Activated CD8-positive, alpha-beta memory T cell treated with anti-CD3 and anti-CD28 coated beads, Interleukin-2, amount 10 ng/mL, durations not matched to agents 7 days and 5 days (primary cell): ENCODE data around the gene BCKDK. TPM values are rescaled to one million over a fixed set of nuclear protein-coding genes. Genes with fewer than 3 reads are reported as not detected.
"Not testable (repeated sequence)": the region's sequence is repeated elsewhere in the genome, so short reads cannot be mapped to it uniquely, and the experiment has no call there.

ENCODE experiments used
- ATAC-seq: fragments of 150-1000 bp; cut with Tn5 transposase; one replicate; pipeline ENCODE4 v1.10.0; 2021; ENCODE audit warnings: moderate library complexity
- CTCF ChIA-PET: fragments of 350-600 bp; sonication (Branson Sonifier 250); formaldehyde crosslinking; loops from one replicate; lab custom pipeline; 2021; ENCODE audit warnings: antibody characterized with exemption; lab: Charles Lee
- DNase-seq: peaks from one replicate; pipeline ENCODE4 v3.0.0-alpha.2; 2020
- H3K27ac Mint-ChIP-seq: one replicate; pipeline ENCODE4 v1.8.0; 2021; ENCODE audit warnings: mild to moderate bottlenecking, mixed read lengths
- H3K27me3 Mint-ChIP-seq: one replicate; pipeline ENCODE4 v1.8.0; 2021; ENCODE audit warnings: mixed read lengths
- H3K36me3 Mint-ChIP-seq: one replicate; pipeline ENCODE4 v1.8.0; 2021; ENCODE audit warnings: mild to moderate bottlenecking, mixed read lengths
- H3K4me1 Mint-ChIP-seq: one replicate; pipeline ENCODE4 v1.8.0; 2021; ENCODE audit warnings: mixed read lengths
- H3K4me3 Mint-ChIP-seq: one replicate; pipeline ENCODE4 v1.8.0; 2021; ENCODE audit warnings: mild to moderate bottlenecking, moderate library complexity, mixed read lengths
- H3K9me3 Mint-ChIP-seq: one replicate; pipeline ENCODE4 v1.8.0; 2022; ENCODE audit warnings: low read depth, mixed read lengths
- total RNA-seq, 2 experiments: library from RNA; stranded (reverse); gene quantifications; one replicate each; pipeline ENCODE4 v1.2.3, GENCODE V29; 2021

Gene BCKDK
- total RNA-seq, 2 experiments from 2014 or later: 34.7 to 35.4 TPM

DNA sequence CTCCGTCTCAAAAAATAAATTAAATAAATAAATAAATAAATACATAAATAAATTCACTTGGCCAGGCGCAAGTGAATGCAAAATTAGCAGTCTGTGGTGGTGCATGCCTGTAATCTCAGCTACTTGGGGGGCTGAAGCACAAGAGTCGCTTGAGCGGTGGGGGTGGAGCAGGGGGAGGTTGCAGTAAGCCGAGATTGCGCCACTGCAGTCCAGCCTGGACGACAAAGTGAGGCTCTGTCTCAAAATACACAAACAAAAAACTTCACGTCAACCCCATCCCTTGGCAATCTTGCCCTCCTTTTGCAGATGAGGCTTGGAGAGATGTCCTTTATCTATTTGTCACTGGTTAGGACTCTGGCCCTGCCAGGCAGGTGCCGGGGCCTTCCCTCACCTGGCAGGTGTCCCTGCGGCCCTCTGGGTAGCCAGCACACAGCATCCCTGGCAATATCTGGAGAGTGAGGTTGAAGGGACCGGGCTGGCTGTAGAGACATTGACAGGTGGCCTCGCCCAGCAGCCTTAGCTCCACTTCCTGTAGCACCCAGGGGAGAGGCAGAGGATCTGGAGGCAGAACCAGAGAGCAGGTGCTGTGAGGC is 37.3 kb downstream of the BCKDK start:
- no peaks in the 10 kb centered on the region for H3K9me3 Mint-ChIP-seq
- CTCF ChIA-PET: interaction anchor here (0.7 to 1.7 kb wide), 5 partner anchors 15 to 160 kb away, joined by 3 to 4 read pairs (median 3); no protein-coding TSS in a partner anchor
- ATAC-seq (no peak), DNase-seq (no peak)
- no peaks in the 10 kb centered on the region for H3K36me3 Mint-ChIP-seq
- peaks cover 10% of the 10 kb centered on the region for H3K27me3 Mint-ChIP-seq
- H3K4me1 Mint-ChIP-seq: peaks cover 10% of the 10 kb centered on the region
- H3K27ac Mint-ChIP-seq: no peak overlapping the region
- no peak overlapping the region for H3K4me3 Mint-ChIP-seq

DNA sequence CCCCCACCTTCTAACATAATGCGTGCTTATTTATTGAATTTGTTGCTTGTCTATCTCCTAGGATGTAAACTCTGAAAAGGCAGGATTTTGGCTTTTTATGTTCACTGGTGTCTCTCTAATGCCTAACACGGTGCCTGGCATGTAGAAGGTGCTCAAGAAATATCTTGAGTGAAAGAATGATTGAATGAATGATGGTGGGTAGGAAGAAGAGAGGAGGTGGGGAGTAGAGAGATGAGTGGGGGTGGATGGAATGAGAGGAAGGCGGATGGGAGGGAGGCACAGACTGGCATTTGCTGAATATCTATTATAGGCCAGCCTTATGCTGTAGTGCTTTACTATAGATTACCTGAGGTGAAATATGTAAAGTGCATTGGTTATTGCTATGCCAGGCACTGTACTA is 39.4 kb downstream of the BCKDK start:
- H3K27ac Mint-ChIP-seq: no peak overlapping the region
- no peaks in the 10 kb centered on the region for H3K36me3 Mint-ChIP-seq
- H3K9me3 Mint-ChIP-seq: no peaks in the 10 kb centered on the region
- ATAC-seq: no peak
- no peak for DNase-seq
- CTCF ChIA-PET: no interaction called here
- peaks cover 2% of the 10 kb centered on the region for H3K4me1 Mint-ChIP-seq
- H3K27me3 Mint-ChIP-seq: peaks cover 10% of the 10 kb centered on the region
- no peak overlapping the region for H3K4me3 Mint-ChIP-seq

DNA sequence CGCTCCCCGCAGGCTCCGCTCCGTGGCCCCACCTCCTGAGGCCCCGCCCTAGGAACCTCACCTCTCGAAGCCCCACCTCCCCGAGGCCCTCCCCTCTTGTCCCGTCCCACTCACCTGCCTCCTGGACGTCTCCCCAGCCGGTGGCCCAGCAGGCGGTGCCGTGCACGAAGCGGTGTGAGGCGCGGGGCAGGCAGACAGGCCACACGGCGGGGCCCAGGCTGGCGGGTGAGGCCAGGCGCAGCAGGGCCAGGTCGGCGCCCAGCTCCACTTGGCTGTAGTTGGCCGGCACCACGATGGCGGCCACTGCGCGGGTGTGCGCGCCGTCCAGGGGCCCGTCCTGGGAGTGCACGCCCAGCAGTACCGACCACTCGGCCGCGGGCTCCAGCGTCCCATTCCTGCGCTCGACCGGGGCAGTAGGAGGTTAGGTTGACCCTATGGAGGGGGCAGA is 40.1 kb downstream of the BCKDK start:
- Mint-ChIP-seq H3K4me3 (no peak overlapping the region), H3K27me3 (peaks cover 10% of the 10 kb centered on the region), H3K4me1 (peaks cover 1% of the 10 kb centered on the region), H3K36me3 (no peaks in the 10 kb centered on the region), H3K27ac (no peak overlapping the region), H3K9me3 (no peaks in the 10 kb centered on the region)
- no peak for ATAC-seq
- CTCF ChIA-PET: no interaction called here
- no peak for DNase-seq

DNA sequence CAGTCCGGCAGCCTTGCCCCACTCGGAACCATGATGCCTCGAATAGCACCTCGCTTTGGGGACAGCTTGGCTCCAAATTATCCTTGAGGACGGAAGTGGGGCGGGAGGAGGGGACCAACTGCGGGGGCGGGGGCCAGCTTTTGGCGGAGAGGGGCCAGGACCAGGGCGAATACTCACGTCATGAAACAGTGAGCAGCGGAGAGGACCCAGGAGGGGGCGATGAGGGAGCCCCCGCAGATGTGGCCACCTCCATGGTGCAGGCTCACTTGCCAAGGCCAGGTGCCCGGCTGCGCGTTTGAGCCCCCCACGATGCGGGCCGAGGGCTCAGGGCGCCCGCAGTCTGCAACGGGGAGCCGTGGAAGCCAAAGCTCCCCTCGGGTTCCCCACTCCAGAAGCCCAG is 40.7 kb downstream of the BCKDK start:
- CTCF ChIA-PET: no interaction called here
- H3K4me3 Mint-ChIP-seq: no peak overlapping the region
- no peaks in the 10 kb centered on the region for H3K4me1 Mint-ChIP-seq
- no peaks in the 10 kb centered on the region for H3K36me3 Mint-ChIP-seq
- H3K27me3 Mint-ChIP-seq: peaks cover 10% of the 10 kb centered on the region
- no peak overlapping the region for H3K27ac Mint-ChIP-seq
- no peaks in the 10 kb centered on the region for H3K9me3 Mint-ChIP-seq
- ATAC-seq (no peak), DNase-seq (no peak)

DNA sequence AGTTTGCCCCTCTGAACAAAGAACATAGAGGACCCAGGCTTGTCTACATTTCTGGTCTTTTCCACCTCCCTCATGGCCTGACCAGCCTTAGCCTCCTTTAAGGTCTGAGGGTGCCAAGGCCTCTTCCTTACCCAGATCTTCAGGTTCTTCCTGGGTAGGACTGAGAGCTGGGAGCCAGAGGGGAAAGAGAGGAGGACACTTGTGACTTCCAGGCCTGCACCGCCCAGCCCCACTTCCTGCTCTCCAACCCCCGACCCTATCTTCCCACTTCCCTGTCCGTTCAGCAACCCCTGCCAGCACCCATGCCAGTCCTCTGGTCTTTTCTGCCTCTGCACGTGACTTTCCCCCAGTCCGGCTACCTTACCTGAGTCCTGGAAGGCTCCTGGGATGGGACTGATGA is 41.1 kb downstream of the BCKDK start:
- no peaks in the 10 kb centered on the region for H3K4me1 Mint-ChIP-seq
- H3K27ac Mint-ChIP-seq: no peak overlapping the region
- DNase-seq (no peak), ATAC-seq (no peak)
- H3K36me3 Mint-ChIP-seq: no peaks in the 10 kb centered on the region
- H3K4me3 Mint-ChIP-seq: no peak overlapping the region
- no peaks in the 10 kb centered on the region for H3K9me3 Mint-ChIP-seq
- peaks cover 10% of the 10 kb centered on the region for H3K27me3 Mint-ChIP-seq
- CTCF ChIA-PET: no interaction called here

DNA sequence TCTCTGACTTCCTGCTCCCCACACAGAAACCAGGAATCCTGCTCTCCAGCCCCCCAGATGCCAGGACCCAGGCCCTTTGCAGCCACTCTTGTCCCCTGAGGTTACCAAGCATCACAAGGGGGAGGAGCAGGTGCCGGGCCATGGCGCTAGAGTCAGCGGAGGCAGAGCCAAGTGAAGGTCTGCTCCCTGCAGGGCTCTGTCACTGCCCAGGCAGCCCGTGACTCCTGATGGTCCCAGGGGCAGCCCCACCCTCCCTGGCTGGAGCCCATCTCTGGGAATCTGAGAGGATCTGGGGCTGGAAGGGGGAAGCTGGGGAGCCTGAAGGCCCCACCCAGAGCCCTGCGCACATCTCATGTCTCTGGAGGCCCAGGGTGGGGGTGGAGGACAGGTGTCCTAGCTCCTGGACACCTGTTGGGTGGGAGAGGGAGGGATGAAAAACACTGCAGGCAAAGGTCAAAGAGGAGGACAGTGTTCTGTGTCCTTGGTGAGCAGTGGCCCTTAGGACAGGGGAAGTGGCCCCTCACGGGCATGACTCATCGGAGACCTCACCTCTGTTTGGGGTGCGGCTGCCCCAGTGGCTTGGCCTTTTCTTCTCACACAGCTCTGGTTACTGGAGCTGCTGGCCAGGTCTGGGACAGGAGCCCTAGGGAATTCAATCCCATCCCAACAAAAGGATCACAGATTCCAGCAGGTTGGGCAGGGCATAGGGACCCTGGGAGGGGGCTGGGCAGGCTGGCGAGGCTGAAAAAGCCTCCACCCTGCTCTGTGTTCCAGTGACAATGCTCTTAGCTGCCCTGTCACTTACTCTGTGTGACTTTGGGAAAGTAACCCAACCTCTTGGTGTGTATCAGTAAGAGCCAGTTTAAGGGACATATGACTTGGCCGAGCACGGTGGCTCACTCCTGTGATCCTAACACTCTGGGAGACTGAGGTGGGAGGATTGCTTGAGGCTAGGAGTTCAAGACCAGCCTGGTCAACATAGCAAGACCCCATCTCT is 42.0 kb downstream of the BCKDK start, which contains the start of gene PRSS36:
TSS of gene PRSS36 (minus strand) at position 173 of the 997 bp plus-strand sequence. CDS start at position 142, 31 bp downstream.
- DNase-seq (no peak), ATAC-seq (no peak)
- Mint-ChIP-seq H3K27ac (no peak within 1 kb of the TSS), H3K36me3 (no peaks in the 10 kb centered on the region), H3K4me1 (no peaks in the 10 kb centered on the region), H3K27me3 (peaks cover 10% of the 10 kb centered on the region), H3K9me3 (no peaks in the 10 kb centered on the region), H3K4me3 (no peak within 1 kb of the TSS)
- CTCF ChIA-PET: interaction anchor here (2.9 kb wide), 1 partner anchor 8 kb away, joined by 15 read pairs; no protein-coding TSS in a partner anchor

DNA sequence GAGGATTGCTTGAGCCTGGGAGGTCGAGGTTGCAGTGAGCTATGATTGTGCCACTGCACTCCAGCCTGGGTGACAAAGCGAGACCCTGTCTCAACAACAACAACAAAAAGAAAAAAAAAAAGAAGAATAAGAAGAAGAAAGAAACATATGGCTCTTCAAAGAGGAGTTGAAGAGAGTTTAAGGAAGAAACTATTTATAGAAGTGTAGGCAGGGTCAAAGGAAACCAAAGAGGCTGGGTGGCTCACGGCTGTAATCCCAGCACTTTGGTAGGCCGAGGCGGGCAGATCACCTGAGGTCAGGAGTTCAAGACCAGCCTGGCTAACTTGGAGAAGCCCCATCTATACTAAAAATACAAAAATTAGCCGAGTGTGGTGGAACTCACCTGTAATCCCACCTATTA is 42.8 kb downstream of the BCKDK start:
- not testable (repeated sequence) for DNase-seq, H3K9me3 Mint-ChIP-seq, H3K27ac Mint-ChIP-seq, ATAC-seq, H3K36me3 Mint-ChIP-seq, H3K4me1 Mint-ChIP-seq, H3K27me3 Mint-ChIP-seq, H3K4me3 Mint-ChIP-seq
- CTCF ChIA-PET: interaction anchor here (2.9 kb wide), 1 partner anchor 9 kb away, joined by 15 read pairs; no protein-coding TSS in a partner anchor

DNA sequence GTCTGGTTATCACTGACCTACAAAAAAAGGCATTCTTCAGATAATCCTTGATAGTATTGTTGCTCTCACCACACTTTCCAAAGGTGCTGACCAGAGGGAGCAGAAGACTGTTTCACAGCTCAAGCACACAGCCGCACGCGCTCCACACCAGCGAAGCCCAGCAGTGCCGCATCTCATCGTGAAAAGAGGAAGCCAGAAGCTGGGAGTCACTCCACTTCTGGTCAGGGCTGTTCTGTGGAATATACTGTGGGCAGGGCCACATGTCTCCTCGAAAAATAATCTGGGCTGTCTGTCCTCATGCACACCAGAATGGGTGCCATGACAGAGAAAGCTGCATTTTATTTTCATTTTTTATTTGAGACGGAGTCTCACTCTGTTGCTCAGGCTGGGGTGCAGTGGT is 49.0 kb downstream of the BCKDK start:
- DNase-seq (no peak), ATAC-seq (peak; percentile 33)
- no peaks in the 10 kb centered on the region for H3K36me3 Mint-ChIP-seq
- H3K9me3 Mint-ChIP-seq: no peaks in the 10 kb centered on the region
- peaks cover 10% of the 10 kb centered on the region for H3K27me3 Mint-ChIP-seq
- H3K27ac Mint-ChIP-seq: no peak overlapping the region
- peak overlapping the region; percentile 36 for H3K4me3 Mint-ChIP-seq
- CTCF ChIA-PET: interaction anchor here (1.1 to 4.9 kb wide), 5 partner anchors 15 to 312 kb away, joined by 3 to 27 read pairs (median 3); no protein-coding TSS in a partner anchor
- peaks cover 9% of the 10 kb centered on the region for H3K4me1 Mint-ChIP-seq

Other genes with a start within 250 kb of the BCKDK start
- 10 to 100 TPM; 25.6 to 26.8 TPM for gene BCL7C, start 214.3 kb upstream of the BCKDK start, total RNA-seq
- under 1 TPM; 0.35 to 0.47 TPM for gene CTF1, start 211.8 kb upstream of the BCKDK start, total RNA-seq
- 10 to 100 TPM; 26.1 to 29.2 TPM for gene FBXL19, start 184.8 kb upstream of the BCKDK start, total RNA-seq
- 10 to 100 TPM; 19.5 to 20.5 TPM for gene ORAI3, start 159.3 kb upstream of the BCKDK start, total RNA-seq
- 10 to 100 TPM; 23.9 to 26.4 TPM for gene SETD1A, start 150.6 kb upstream of the BCKDK start, total RNA-seq
- gene HSD3B7, start 123.2 kb upstream of the BCKDK start, total RNA-seq: 1 to 10 TPM; 6.6 to 9.7 TPM
- gene STX1B, start 97.7 kb upstream of the BCKDK start, total RNA-seq: 1 to 10 TPM; 3.5 to 3.6 TPM
- gene STX4, start 74.8 kb upstream of the BCKDK start, total RNA-seq: 10 to 100 TPM; 60.0 to 75.6 TPM
- 10 to 100 TPM; 18.0 to 20.5 TPM for gene ZNF668, start 34.1 kb upstream of the BCKDK start, total RNA-seq
- 10 to 100 TPM; 31.8 to 37.7 TPM for gene ZNF646, start 34.0 kb upstream of the BCKDK start, total RNA-seq
- gene PRSS53, start 19.4 kb upstream of the BCKDK start, total RNA-seq: 1 to 10 TPM; 5.3 to 6.6 TPM
- gene VKORC1, start 13.6 kb upstream of the BCKDK start, total RNA-seq: 10 to 100 TPM; 66.3 to 68.9 TPM
- 10 to 100 TPM; 54.8 to 56.1 TPM for gene KAT8, start 9.3 kb downstream of the BCKDK start, total RNA-seq
- gene PRSS8, start 27.3 kb downstream of the BCKDK start, total RNA-seq: not detected
- gene PRSS36, start 41.7 kb downstream of the BCKDK start, total RNA-seq: under 1 TPM; 0.59 to 0.96 TPM
- 100 to 1,000 TPM; 514 to 619 TPM for gene FUS, start 71.8 kb downstream of the BCKDK start, total RNA-seq
- 10 to 100 TPM; 55.4 to 99.1 TPM for gene PYCARD, start 94.4 kb downstream of the BCKDK start, total RNA-seq
- not detected for gene TRIM72, start 105.7 kb downstream of the BCKDK start, total RNA-seq
- not detected for gene PYDC1, start 108.7 kb downstream of the BCKDK start, total RNA-seq
- gene ITGAM, start 151.6 kb downstream of the BCKDK start, total RNA-seq: 10 to 100 TPM in 1 of 2 experiments, 1 to 10 TPM in 1; 8.0 to 24.1 TPM
- gene ITGAX, start 246.8 kb downstream of the BCKDK start, total RNA-seq: 10 to 100 TPM; 56.8 to 62.0 TPM